ENCODE results near the gene ZNF804B.

Gene ZNF804B

DNA sequence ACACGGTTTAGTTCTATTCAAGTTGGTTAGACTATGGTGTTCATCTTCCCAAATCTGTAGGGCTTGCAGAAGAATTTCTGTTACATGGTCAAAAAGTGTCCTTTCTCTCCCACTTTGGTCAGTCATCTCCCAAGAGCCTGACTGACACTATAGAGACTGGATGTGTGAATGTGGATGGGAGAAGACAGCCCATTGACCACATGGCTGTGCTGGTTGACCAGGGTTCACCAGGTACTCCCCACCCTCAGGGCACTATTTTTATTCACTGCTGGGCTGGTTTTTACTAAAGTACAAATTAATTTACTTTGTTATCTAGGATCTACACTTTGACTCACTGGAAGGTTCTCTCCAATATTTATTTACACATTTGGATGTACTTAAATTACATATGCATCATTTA is 2.3 kb downstream of the ZNF804B start (continued):
- TF ChIP-seq, protein P1, sequence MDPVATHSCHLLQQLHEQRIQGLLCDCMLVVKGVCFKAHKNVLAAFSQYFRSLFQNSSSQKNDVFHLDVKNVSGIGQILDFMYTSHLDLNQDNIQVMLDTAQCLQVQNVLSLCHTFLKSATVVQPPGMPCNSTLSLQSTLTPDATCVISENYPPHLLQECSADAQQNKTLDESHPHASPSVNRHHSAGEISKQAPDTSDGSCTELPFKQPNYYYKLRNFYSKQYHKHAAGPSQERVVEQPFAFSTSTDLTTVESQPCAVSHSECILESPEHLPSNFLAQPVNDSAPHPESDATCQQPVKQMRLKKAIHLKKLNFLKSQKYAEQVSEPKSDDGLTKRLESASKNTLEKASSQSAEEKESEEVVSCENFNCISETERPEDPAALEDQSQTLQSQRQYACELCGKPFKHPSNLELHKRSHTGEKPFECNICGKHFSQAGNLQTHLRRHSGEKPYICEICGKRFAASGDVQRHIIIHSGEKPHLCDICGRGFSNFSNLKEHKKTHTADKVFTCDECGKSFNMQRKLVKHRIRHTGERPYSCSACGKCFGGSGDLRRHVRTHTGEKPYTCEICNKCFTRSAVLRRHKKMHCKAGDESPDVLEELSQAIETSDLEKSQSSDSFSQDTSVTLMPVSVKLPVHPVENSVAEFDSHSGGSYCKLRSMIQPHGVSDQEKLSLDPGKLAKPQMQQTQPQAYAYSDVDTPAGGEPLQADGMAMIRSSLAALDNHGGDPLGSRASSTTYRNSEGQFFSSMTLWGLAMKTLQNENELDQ (tag by site-specific recombination; IDR thresholded peaks at IDR 0.05; ENCODE audit: low read depth): no peak

DNA sequence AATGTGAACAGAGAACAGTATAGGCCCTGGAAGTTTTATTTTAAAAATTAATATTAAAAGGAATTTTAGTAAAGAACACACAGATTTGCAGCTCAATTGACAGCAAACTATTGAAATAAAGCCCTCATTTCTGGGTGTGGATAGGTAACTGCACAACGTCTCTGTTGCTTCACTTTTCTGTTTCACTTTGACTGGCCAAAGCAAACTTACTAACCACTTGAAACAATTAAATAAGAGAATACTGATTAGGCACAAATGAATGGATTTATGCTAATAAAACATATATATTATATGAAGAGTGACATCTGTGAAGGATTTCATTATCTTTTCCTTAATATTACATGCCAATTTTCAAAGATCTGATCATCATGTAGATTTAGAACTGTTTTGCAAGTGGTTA is 11.9 kb downstream of the ZNF804B start:
- Histone ChIP-seq H3K4me1 (ENCODE audit: control insufficient read depth, insufficient read depth, low read length) (no peaks in the 10 kb centered on the region), H3K9me3 (ENCODE audit: control insufficient read depth, insufficient read depth, low read depth, low read length) (no peaks in the 10 kb centered on the region), H3K36me3 (ENCODE audit: control insufficient read depth in 2 of 2, insufficient read depth in 1 of 2, low read length in 2 of 2) (no peaks in the 10 kb centered on the region), H3K27ac (ENCODE audit: extremely low read depth, low read depth, low read length) (no peak overlapping the region), H3K4me3 (ENCODE audit: low read depth, low read length) (no peak overlapping the region)
- TF ChIP-seq ZNF704 (tag by site-specific recombination; IDR thresholded peaks at IDR 0.05) (no peak), ZNF148 (tag by site-specific recombination; IDR thresholded peaks at IDR 0.05; ENCODE audit: borderline replicate concordance) (no peak), ZNF560 (tag by site-specific recombination; IDR thresholded peaks at IDR 0.05; ENCODE audit: borderline replicate concordance) (no peak), SCRT1 (tag by site-specific recombination; IDR thresholded peaks at IDR 0.05; ENCODE audit: borderline replicate concordance) (no peak), ZNF394 (tag by site-specific recombination; IDR thresholded peaks at IDR 0.05; ENCODE audit: borderline replicate concordance) (no peak), ZFP37 (tag by site-specific recombination; IDR thresholded peaks at IDR 0.05) (no peak), ZNF621 (tag by site-specific recombination; IDR thresholded peaks at IDR 0.05) (no peak), ZFHX2 (tag by site-specific recombination; conservative IDR thresholded peaks at IDR 0.05) (no peak), ZBTB20 (tag by site-specific recombination; IDR thresholded peaks at IDR 0.05) (no peak), ZNF585B (tag by site-specific recombination; IDR thresholded peaks at IDR 0.05) (no peak), ZNF747 (tag by site-specific recombination; IDR thresholded peaks at IDR 0.05) (no peak), ZNF292 (tag by site-specific recombination; IDR thresholded peaks at IDR 0.05; ENCODE audit: borderline replicate concordance, low read depth) (no peak), ZNF629 (tag by site-specific recombination; IDR thresholded peaks at IDR 0.05) (no peak)
- TF ChIP-seq, protein P2, sequence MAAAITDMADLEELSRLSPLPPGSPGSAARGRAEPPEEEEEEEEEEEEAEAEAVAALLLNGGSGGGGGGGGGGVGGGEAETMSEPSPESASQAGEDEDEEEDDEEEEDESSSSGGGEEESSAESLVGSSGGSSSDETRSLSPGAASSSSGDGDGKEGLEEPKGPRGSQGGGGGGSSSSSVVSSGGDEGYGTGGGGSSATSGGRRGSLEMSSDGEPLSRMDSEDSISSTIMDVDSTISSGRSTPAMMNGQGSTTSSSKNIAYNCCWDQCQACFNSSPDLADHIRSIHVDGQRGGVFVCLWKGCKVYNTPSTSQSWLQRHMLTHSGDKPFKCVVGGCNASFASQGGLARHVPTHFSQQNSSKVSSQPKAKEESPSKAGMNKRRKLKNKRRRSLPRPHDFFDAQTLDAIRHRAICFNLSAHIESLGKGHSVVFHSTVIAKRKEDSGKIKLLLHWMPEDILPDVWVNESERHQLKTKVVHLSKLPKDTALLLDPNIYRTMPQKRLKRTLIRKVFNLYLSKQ (tag by site-specific recombination; IDR thresholded peaks at IDR 0.05; ENCODE audit: borderline replicate concordance): no peak
- TF ChIP-seq, protein P3, sequence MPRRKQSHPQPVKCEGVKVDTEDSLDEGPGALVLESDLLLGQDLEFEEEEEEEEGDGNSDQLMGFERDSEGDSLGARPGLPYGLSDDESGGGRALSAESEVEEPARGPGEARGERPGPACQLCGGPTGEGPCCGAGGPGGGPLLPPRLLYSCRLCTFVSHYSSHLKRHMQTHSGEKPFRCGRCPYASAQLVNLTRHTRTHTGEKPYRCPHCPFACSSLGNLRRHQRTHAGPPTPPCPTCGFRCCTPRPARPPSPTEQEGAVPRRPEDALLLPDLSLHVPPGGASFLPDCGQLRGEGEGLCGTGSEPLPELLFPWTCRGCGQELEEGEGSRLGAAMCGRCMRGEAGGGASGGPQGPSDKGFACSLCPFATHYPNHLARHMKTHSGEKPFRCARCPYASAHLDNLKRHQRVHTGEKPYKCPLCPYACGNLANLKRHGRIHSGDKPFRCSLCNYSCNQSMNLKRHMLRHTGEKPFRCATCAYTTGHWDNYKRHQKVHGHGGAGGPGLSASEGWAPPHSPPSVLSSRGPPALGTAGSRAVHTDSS (tag by site-specific recombination; IDR thresholded peaks at IDR 0.05): no peak
- ChIA-PET CTCF (no interaction called here), POLR2A (no interaction called here)

Data from HEK293 (cell line).